Stimulated activated naive CD4-positive, alpha-beta T cell treated with Interleukin-2 at 50 U/mL for 16 hours (primary cell): ENCODE results near the gene SH2D2A.
"Not testable (repeated sequence)": the region's sequence is repeated elsewhere in the genome, so short reads cannot be mapped to it uniquely, and the experiment has no call there.

Experiments
- DNase-seq: peaks from one replicate; lab custom pipeline; 2025; lab: John Stamatoyannopoulos, UW

SH2D2A gene

GRCh38 chr1:156768610-156769295, 47.9 kb downstream of the SH2D2A start:
- no peak for DNase-seq

GRCh38 chr1:156767879-156768604, 48.6 kb downstream of the SH2D2A start:
- peak; percentile 44 for DNase-seq

DNA sequence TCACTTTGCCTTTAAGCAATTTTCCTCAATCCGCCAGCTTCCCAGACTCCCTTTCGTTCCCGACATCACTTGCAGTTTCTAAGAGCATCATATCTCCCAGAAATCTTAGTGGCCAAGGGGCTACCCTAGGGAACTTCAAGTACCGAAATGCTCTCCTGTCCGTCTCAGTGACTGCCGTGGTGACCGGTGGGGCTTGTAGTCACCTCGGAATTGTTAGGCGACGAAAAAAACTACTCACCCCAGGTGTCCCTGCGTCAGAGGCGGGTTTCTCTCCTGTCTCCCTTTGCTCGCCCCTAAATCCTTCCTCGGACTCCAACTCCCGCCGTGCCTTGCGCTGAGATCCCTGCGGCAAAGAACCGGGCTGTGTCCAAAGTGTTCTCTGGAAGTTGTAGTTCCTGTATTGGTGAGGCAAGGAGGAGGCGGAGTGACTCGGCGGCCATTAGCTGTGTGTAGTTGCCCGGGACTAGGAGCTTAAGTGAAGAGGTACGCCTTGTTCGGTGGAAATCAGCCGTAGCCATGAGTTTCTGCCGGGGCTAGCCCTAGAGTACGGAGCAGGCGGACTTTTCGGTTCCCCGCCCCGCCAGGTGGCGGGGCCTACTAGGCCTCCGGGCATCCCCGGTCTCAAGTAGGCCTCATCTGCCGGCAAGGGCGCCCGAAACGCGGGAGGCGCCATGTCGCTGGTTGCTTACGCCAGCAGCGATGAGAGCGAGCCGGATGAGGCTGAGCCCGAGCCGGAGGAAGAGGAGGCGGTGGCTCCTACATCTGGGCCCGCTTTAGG, 49.4 kb downstream of the SH2D2A start, which contains the start of gene PRCC:
Gene PRCC, plus strand, starts transcription at position 435 of the 778 bp plus-strand sequence. Its CDS starts 237 bp downstream, at position 672.
- peak; percentile 98 for DNase-seq

- no peak for DNase-seq
Measured at GRCh38 chr1:156766298-156767100, 50.1 kb downstream of the SH2D2A start.

GRCh38 chr1:156765666-156766065, 51.0 kb downstream of the SH2D2A start:
- DNase-seq: no peak

- DNase-seq: not testable (repeated sequence)
Measured at GRCh38 chr1:156765136-156765535, 51.5 kb downstream of the SH2D2A start.

DNA sequence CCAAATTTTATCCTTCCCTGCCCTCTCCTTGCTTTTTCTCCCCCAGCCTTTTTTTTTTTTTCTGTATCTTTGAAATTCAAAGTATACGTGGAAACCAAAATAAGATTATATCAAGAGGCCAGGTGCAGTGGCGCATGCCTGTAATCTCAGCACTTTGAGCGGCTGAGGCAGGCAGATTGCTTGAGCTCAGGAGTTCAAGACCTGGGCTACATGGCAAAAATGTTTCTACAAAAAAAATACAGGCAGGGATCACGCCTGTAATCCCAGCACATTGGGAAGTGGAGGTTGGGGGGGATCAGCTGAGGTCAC, 55.9 kb downstream of the SH2D2A start:
- DNase-seq: no peak

DNA sequence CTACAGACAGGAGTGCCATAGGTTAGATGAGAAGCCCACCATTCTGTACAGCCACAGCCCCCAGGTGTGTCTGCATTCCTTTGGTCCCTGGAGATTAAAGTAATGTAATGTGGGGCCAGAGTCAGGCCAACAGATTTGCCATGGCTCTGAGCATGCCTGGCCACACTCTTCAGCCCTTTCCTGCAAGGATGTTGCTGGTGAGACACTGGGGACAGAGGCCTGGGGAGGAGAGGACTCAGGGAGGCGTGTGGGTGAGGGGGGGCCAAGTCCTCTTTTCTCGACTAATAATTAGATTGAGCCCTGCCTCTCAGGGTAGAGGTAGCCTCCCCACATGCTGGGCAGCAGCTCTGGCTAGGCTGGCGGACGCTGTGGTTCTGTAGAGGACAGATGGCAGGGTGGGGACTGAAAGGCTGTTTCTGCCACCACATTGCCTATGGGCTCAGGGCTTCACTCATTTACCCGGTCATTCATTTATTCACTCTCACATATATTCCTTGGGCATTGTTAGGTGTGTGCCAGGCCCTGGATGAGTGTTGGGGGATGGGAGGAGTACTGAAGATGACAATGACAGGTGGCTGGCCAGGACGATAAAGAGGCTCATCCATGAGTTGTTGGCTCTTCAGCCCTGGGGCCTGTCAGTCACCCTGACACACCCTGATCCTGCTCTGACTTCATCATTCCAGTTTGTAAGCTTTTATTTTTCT, 56.4 kb downstream of the SH2D2A start:
- DNase-seq: no peak

GRCh38 chr1:156757572-156758253, 58.9 kb downstream of the SH2D2A start:
- DNase-seq: not testable (repeated sequence)

GRCh38 chr1:156756355-156756754, 60.3 kb downstream of the SH2D2A start:
- no peak for DNase-seq
